ENCODE results near the gene CHST13. TPM values are rescaled to one million over a fixed set of nuclear protein-coding genes. Genes with fewer than 3 reads are reported as not detected.

The CHST13 gene
- total RNA-seq, 1 experiment from 2014 or later, result not detected

DNA sequence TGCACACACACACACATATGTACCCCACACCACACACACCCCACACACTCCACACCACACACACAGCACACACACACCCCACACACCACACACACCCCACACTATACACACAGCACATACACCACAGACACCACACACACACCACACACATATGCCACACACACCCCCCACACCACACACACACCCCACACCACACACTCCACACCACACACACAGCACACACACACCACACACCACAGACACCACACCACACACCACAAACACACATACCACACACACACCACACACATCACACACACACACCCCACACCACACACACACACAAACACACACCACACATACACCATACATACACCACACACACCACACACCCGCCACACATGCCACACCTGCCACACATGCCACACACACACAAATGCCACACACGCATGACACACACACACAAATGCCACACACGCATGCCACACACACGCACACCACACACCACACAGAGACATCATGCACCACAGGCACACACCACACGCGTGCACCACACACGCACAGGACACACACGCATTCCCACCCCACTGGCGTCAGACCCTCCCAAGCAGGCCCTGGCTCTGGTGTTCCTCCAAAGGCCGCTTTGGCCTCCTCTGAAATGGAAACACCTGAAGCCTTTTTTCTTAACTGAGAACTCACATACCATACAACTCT, 15.7 kb downstream of the CHST13 start:
- intact Hi-C loops (cut with micrococcal nuclease; ENCODE audit: unreplicated experiment), result no loop called here
- no peak overlapping the region for H3K27ac ChIP-seq (ENCODE audit: low read depth, low read length, poor library complexity, severe bottlenecking)
- CTCF ChIA-PET, result no interaction called here
- H3K9me3 ChIP-seq (ENCODE audit: low read depth, low read length, poor library complexity, severe bottlenecking), result no peaks in the 10 kb centered on the region
- H3K27me3 ChIP-seq (replicated peaks; ENCODE audit: insufficient read depth, low read depth, low read length, poor library complexity), result no peaks in the 10 kb centered on the region
- BruUV-seq (replicated peaks), result no TSS peak
- peaks cover 7% of the 10 kb centered on the region for H3K4me1 ChIP-seq (ENCODE audit: insufficient read depth, low read length, poor library complexity, severe bottlenecking)
- no peaks in the 10 kb centered on the region for H3K36me3 ChIP-seq (ENCODE audit: insufficient read depth, low read length, poor library complexity, severe bottlenecking)
- H3K4me3 ChIP-seq (ENCODE audit: low read depth, low read length, poor library complexity, severe bottlenecking), result no peak overlapping the region
- DNase-seq (ENCODE audit: low spot score), result no peak
- POLR2A ChIA-PET (ENCODE audit: low non-redundant PET), result no interaction called here
- no peak for TF ChIP-seq EZH2 (IDR thresholded peaks at IDR 0.05; ENCODE audit: borderline replicate concordance, low read depth, low read length, poor library complexity, severe bottlenecking)
- TF ChIP-seq, protein P1, sequence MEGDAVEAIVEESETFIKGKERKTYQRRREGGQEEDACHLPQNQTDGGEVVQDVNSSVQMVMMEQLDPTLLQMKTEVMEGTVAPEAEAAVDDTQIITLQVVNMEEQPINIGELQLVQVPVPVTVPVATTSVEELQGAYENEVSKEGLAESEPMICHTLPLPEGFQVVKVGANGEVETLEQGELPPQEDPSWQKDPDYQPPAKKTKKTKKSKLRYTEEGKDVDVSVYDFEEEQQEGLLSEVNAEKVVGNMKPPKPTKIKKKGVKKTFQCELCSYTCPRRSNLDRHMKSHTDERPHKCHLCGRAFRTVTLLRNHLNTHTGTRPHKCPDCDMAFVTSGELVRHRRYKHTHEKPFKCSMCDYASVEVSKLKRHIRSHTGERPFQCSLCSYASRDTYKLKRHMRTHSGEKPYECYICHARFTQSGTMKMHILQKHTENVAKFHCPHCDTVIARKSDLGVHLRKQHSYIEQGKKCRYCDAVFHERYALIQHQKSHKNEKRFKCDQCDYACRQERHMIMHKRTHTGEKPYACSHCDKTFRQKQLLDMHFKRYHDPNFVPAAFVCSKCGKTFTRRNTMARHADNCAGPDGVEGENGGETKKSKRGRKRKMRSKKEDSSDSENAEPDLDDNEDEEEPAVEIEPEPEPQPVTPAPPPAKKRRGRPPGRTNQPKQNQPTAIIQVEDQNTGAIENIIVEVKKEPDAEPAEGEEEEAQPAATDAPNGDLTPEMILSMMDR (conservative IDR thresholded peaks at IDR 0.05; ENCODE audit: low read depth, low read length), result no peak

- Histone ChIP-seq H3K4me3 (ENCODE audit: low read depth, low read length, poor library complexity, severe bottlenecking) (no peak overlapping the region), H3K4me1 (ENCODE audit: insufficient read depth, low read length, poor library complexity, severe bottlenecking) (peaks cover 7% of the 10 kb centered on the region), H3K36me3 (ENCODE audit: insufficient read depth, low read length, poor library complexity, severe bottlenecking) (no peaks in the 10 kb centered on the region), H3K27me3 (replicated peaks; ENCODE audit: insufficient read depth, low read depth, low read length, poor library complexity) (no peaks in the 10 kb centered on the region), H3K9me3 (ENCODE audit: low read depth, low read length, poor library complexity, severe bottlenecking) (no peaks in the 10 kb centered on the region), H3K27ac (ENCODE audit: low read depth, low read length, poor library complexity, severe bottlenecking) (no peak overlapping the region)
- peak; percentile 72 for DNase-seq (ENCODE audit: low spot score)
- POLR2A ChIA-PET (ENCODE audit: low non-redundant PET), result no interaction called here
- no peak for TF ChIP-seq EZH2 (IDR thresholded peaks at IDR 0.05; ENCODE audit: borderline replicate concordance, low read depth, low read length, poor library complexity, severe bottlenecking)
- TF ChIP-seq, protein P1 (conservative IDR thresholded peaks at IDR 0.05; ENCODE audit: low read depth, low read length), result no peak
- intact Hi-C loops (cut with micrococcal nuclease; ENCODE audit: unreplicated experiment), result no loop called here
- CTCF ChIA-PET, result no interaction called here
- no TSS peak for BruUV-seq (replicated peaks)
Observed at GRCh38 chr3:126540342-126540849, 16.4 kb downstream of the CHST13 start.

GRCh38 chr3:126540951-126541627, 17.1 kb downstream of the CHST13 start:
- Histone ChIP-seq H3K36me3 (ENCODE audit: insufficient read depth, low read length, poor library complexity, severe bottlenecking) (no peaks in the 10 kb centered on the region), H3K4me3 (ENCODE audit: low read depth, low read length, poor library complexity, severe bottlenecking) (no peak overlapping the region), H3K9me3 (ENCODE audit: low read depth, low read length, poor library complexity, severe bottlenecking) (no peaks in the 10 kb centered on the region), H3K27me3 (replicated peaks; ENCODE audit: insufficient read depth, low read depth, low read length, poor library complexity) (no peaks in the 10 kb centered on the region), H3K4me1 (ENCODE audit: insufficient read depth, low read length, poor library complexity, severe bottlenecking) (peaks cover 7% of the 10 kb centered on the region), H3K27ac (ENCODE audit: low read depth, low read length, poor library complexity, severe bottlenecking) (no peak overlapping the region)
- ChIA-PET POLR2A (ENCODE audit: low non-redundant PET) (no interaction called here), CTCF (no interaction called here)
- BruUV-seq (replicated peaks), result no TSS peak
- no peak for DNase-seq (ENCODE audit: low spot score)
- intact Hi-C loops (cut with micrococcal nuclease; ENCODE audit: unreplicated experiment), result no loop called here
- TF ChIP-seq, protein P1 (conservative IDR thresholded peaks at IDR 0.05; ENCODE audit: low read depth, low read length), result no peak
- no peak for TF ChIP-seq EZH2 (IDR thresholded peaks at IDR 0.05; ENCODE audit: borderline replicate concordance, low read depth, low read length, poor library complexity, severe bottlenecking)

Measured in A673 (cell line).